ENCODE data around the gene XPO1. TPM values are rescaled to one million over a fixed set of nuclear protein-coding genes. Genes with fewer than 3 reads are reported as not detected.
A peak's percentile ranks its signal among the peaks of the same experiment; 100 is the strongest.

XPO1 gene
- total and polyA plus RNA-seq, 2 of the 4 experiments (the other 2 are of a cell fraction), result 78.5 to 104 TPM

DNA sequence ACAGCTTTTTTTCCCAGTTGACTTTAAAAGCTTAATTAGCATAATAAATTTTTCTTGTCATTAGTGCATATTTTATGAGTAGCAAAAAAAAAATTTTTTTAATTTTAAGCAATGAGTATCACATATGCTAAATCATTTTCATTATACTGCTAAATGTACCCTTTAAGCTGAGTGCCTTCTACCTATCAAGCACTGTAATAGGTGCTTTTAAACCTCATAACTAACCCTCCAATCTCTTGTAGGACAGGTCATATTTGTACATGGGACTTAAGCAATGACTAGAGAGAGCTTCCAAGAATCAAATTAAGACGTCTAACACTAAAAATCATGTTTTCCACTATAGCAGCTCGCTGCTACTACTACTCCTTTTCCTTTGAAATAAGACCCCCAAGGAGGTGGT, 7.4 kb downstream of the XPO1 start:
- Histone ChIP-seq H4K20me1 (ENCODE audit: insufficient read depth, low read length) (peaks cover 83% of the 10 kb centered on the region), H3K4me2 (ENCODE audit: low read depth, low read length) (peak overlapping the region; percentile 22; the same call in 1 of the 2 replicates), H2BK5ac (ENCODE audit: low read depth, low read length, poor library complexity, severe bottlenecking) (no peak overlapping the region), H2AK5ac (ENCODE audit: low read depth, low read length) (no peak overlapping the region), H3K56ac (ENCODE audit: extremely low read depth, insufficient read depth, low read length) (no peak overlapping the region), H4K8ac (ENCODE audit: low read depth in 2 of 2, low read length in 2 of 2) (no peak overlapping the region; a peak in 1 of 4 replicates), H3K9ac (ENCODE audit: low read depth, low read length) (no peak overlapping the region), H3K36me3 (ENCODE audit: control insufficient read depth, insufficient read depth, low read length) (peaks cover 12% of the 10 kb centered on the region), H3K9me1 (ENCODE audit: insufficient read depth, low read length) (0 out of 2 replicates have a peak, but pooled peaks cover 6% of the 10 kb centered on the region), H3K14ac (replicated peaks; ENCODE audit: low read depth, low read length) (no peak overlapping the region), H4K91ac (ENCODE audit: insufficient read depth, low read depth, low read length) (no peak overlapping the region), H2BK15ac (ENCODE audit: low read depth, low read length) (no peak overlapping the region), H3K23ac (ENCODE audit: low read depth, low read length) (no peak overlapping the region; the same call in 1 of the 2 replicates), H2BK20ac (ENCODE audit: low read depth, low read length) (no peak overlapping the region), H3K4ac (ENCODE audit: low read depth, low read length) (no peak overlapping the region), H3K9me3 (ENCODE audit: control insufficient read depth, insufficient read depth, low read length) (no peaks in the 10 kb centered on the region), H3K27me3 (ENCODE audit: control insufficient read depth, insufficient read depth, low read length) (no peaks in the 10 kb centered on the region), H3K79me1 (ENCODE audit: low read depth in 1 of 2, low read length in 2 of 2) (0 out of 4 replicates have a peak, but pooled peaks cover 0 to 7% of the 10 kb centered on the region in 2 experiments), H2AK9ac (replicated peaks; ENCODE audit: low read depth, low read length, poor library complexity) (no peak overlapping the region), H3K27ac (ENCODE audit: insufficient read depth, low read length) (no peak overlapping the region), H3K4me1 (ENCODE audit: control insufficient read depth, insufficient read depth, low read length) (no peaks in the 10 kb centered on the region; the same call in none of the 2 replicates), H3K18ac (ENCODE audit: low read depth, low read length) (no peak overlapping the region), H4K5ac (ENCODE audit: low read depth, low read length) (no peak overlapping the region), H2AFZ (replicated peaks; ENCODE audit: low read length, poor library complexity) (no peak overlapping the region), H2BK120ac (ENCODE audit: low read depth, low read length) (no peak overlapping the region), H3K4me3 (ENCODE audit: insufficient read depth, low read depth, low read length) (no peak overlapping the region)
- ChIA-PET CTCF (interaction anchor here (0.6 to 1.0 kb wide), 3 partner anchors 8 to 129 kb away, joined by 4 to 8 read pairs (median 5); no protein-coding TSS in a partner anchor), POLR2A (ENCODE audit: unreplicated experiment) (no interaction called here)
- TF ChIP-seq BHLHE40 (IDR thresholded peaks at IDR 0.05; ENCODE audit: low read depth, low read length), result no peak
- TF ChIP-seq, protein P1, sequence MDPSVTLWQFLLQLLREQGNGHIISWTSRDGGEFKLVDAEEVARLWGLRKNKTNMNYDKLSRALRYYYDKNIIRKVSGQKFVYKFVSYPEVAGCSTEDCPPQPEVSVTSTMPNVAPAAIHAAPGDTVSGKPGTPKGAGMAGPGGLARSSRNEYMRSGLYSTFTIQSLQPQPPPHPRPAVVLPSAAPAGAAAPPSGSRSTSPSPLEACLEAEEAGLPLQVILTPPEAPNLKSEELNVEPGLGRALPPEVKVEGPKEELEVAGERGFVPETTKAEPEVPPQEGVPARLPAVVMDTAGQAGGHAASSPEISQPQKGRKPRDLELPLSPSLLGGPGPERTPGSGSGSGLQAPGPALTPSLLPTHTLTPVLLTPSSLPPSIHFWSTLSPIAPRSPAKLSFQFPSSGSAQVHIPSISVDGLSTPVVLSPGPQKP (IDR thresholded peaks at IDR 0.05; ENCODE audit: borderline replicate concordance, low read depth, low read length), result no peak
- TF ChIP-seq MAFK (IDR thresholded peaks at IDR 0.05; ENCODE audit: low read depth, low read length), result no peak
- TF ChIP-seq, protein P2, sequence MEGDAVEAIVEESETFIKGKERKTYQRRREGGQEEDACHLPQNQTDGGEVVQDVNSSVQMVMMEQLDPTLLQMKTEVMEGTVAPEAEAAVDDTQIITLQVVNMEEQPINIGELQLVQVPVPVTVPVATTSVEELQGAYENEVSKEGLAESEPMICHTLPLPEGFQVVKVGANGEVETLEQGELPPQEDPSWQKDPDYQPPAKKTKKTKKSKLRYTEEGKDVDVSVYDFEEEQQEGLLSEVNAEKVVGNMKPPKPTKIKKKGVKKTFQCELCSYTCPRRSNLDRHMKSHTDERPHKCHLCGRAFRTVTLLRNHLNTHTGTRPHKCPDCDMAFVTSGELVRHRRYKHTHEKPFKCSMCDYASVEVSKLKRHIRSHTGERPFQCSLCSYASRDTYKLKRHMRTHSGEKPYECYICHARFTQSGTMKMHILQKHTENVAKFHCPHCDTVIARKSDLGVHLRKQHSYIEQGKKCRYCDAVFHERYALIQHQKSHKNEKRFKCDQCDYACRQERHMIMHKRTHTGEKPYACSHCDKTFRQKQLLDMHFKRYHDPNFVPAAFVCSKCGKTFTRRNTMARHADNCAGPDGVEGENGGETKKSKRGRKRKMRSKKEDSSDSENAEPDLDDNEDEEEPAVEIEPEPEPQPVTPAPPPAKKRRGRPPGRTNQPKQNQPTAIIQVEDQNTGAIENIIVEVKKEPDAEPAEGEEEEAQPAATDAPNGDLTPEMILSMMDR (conservative IDR thresholded peaks at IDR 0.05; ENCODE audit: low read depth, low read length), result no peak
- no peak for TF ChIP-seq CEBPB (IDR thresholded peaks at IDR 0.05; ENCODE audit: low read depth, low read length)
- TF ChIP-seq POLR2A (IDR thresholded peaks at IDR 0.05; ENCODE audit: low read depth, low read length), result no peak
- TF ChIP-seq, protein P3, sequence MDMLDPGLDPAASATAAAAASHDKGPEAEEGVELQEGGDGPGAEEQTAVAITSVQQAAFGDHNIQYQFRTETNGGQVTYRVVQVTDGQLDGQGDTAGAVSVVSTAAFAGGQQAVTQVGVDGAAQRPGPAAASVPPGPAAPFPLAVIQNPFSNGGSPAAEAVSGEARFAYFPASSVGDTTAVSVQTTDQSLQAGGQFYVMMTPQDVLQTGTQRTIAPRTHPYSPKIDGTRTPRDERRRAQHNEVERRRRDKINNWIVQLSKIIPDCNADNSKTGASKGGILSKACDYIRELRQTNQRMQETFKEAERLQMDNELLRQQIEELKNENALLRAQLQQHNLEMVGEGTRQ (IDR thresholded peaks at IDR 0.05; ENCODE audit: low read depth, low read length), result no peak
- no peak for TF ChIP-seq CHD1 (IDR thresholded peaks at IDR 0.05; ENCODE audit: low read depth, low read length)
- no peak for TF ChIP-seq FOS (IDR thresholded peaks at IDR 0.05; ENCODE audit: low read depth, low read length)
- TF ChIP-seq RAD21 (IDR thresholded peaks at IDR 0.05; ENCODE audit: low read length), result no peak
- TF ChIP-seq MXI1 (IDR thresholded peaks at IDR 0.05; ENCODE audit: borderline replicate concordance, low read depth, low read length), result no peak
- no peak for TF ChIP-seq MAZ (IDR thresholded peaks at IDR 0.05; ENCODE audit: borderline replicate concordance, low read depth, low read length)
- TF ChIP-seq NFE2L2 (IDR thresholded peaks at IDR 0.05; ENCODE audit: low read depth, low read length), result no peak
- TF ChIP-seq RFX5 (IDR thresholded peaks at IDR 0.05; ENCODE audit: low read depth, low read length), result no peak
- no peak for TF ChIP-seq SMC3 (IDR thresholded peaks at IDR 0.05; ENCODE audit: low read depth, low read length)
- TF ChIP-seq RCOR1 (IDR thresholded peaks at IDR 0.05; ENCODE audit: insufficient replicate concordance, low read length), result no peak
- no CpG with 5 or more reads among the region's 2 CpGs for WGBS, 2 experiments (ENCODE audit: extremely low coverage in 2 of 2, insufficient read length in 1 of 2)
- in situ Hi-C loops (cut with MboI; ENCODE audit: low sequenced_read_pairs), result no loop called here
- DNase-seq (no peak), ATAC-seq (ENCODE audit: low read depth) (no peak)
- BruUV-seq (replicated peaks), result no TSS peak
- intact Hi-C loops (cut with micrococcal nuclease), result loop anchor here (10.0 kb wide), 1 partner anchor 354 kb away; the partner anchor contains the start of gene CCT4
- dilution Hi-C loops (cut with HindIII; ENCODE audit: low sequenced_read_pairs, unreplicated experiment), result no loop called here
